Measurements from ENCODE around the gene SDHA. TPM values are rescaled to one million over a fixed set of nuclear protein-coding genes. Genes with fewer than 3 reads are reported as not detected.

Gene SDHA
- total RNA-seq, 1 experiment from 2014 or later = 163 TPM

DNA sequence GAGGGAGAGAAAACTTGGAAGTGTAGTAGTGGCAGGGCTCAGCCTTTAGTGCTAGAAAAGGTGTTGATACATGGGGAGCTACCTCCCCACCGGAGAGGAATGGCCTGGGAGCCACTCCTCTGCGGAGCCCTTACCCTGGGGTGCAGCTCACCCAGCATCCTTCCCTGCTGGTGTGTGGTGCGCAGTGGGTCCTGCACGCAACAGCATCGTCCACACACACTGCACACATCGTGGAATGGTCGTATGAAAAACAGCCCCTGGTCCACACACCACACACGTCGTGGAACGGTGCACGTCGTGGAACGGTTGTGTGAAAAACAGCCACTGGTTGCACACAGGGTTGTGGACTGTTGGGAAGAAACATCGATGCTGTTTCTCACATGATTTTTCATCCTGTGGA, 87.3 kb downstream of the SDHA start:
- Histone ChIP-seq H3K79me2 (ENCODE audit: low read length) (peaks cover 38% of the 10 kb centered on the region), H3F3A (ENCODE audit: low read length, unreplicated experiment) (peaks cover 5% of the 10 kb centered on the region), H3K27ac (ENCODE audit: low read length) (no peak overlapping the region), H3K9me2 (replicated peaks; ENCODE audit: low read length) (no peaks in the 10 kb centered on the region), H3K27me3 (ENCODE audit: low read length) (no peaks in the 10 kb centered on the region), H3K4me2 (ENCODE audit: low read length) (no peak overlapping the region), H3K9me3 (ENCODE audit: low read length) (no peaks in the 10 kb centered on the region), H3K9ac (ENCODE audit: low read length) (no peak overlapping the region), H4K20me1 (ENCODE audit: low read length) (no peaks in the 10 kb centered on the region), H2AFZ (ENCODE audit: low read length) (no peak overlapping the region), H3K36me3 (ENCODE audit: low read depth, low read length) (peaks cover 23% of the 10 kb centered on the region; the same call in 1 of the 2 replicates), H3K4me1 (ENCODE audit: insufficient read depth, low read length) (peaks cover 22% of the 10 kb centered on the region), H3K4me3 (ENCODE audit: low read length) (no peak overlapping the region)
- ChIA-PET CTCF (no interaction called here), POLR2A (ENCODE audit: unreplicated experiment) (no interaction called here)
- no TSS peak for BruUV-seq (replicated peaks)
- ATAC-seq (no peak), DNase-seq (no peak)
- intact Hi-C loops (cut with micrococcal nuclease) = no loop called here
- TF ChIP-seq, protein P1, sequence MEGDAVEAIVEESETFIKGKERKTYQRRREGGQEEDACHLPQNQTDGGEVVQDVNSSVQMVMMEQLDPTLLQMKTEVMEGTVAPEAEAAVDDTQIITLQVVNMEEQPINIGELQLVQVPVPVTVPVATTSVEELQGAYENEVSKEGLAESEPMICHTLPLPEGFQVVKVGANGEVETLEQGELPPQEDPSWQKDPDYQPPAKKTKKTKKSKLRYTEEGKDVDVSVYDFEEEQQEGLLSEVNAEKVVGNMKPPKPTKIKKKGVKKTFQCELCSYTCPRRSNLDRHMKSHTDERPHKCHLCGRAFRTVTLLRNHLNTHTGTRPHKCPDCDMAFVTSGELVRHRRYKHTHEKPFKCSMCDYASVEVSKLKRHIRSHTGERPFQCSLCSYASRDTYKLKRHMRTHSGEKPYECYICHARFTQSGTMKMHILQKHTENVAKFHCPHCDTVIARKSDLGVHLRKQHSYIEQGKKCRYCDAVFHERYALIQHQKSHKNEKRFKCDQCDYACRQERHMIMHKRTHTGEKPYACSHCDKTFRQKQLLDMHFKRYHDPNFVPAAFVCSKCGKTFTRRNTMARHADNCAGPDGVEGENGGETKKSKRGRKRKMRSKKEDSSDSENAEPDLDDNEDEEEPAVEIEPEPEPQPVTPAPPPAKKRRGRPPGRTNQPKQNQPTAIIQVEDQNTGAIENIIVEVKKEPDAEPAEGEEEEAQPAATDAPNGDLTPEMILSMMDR (conservative IDR thresholded peaks at IDR 0.05; ENCODE audit: low read depth, low read length) = no peak
- TF ChIP-seq EZH2 (IDR thresholded peaks at IDR 0.05; ENCODE audit: low read length, unreplicated experiment) (no peak), EZH2phosphoT487 (IDR thresholded peaks at IDR 0.05; ENCODE audit: borderline replicate concordance, low read length) (no peak)

DNA sequence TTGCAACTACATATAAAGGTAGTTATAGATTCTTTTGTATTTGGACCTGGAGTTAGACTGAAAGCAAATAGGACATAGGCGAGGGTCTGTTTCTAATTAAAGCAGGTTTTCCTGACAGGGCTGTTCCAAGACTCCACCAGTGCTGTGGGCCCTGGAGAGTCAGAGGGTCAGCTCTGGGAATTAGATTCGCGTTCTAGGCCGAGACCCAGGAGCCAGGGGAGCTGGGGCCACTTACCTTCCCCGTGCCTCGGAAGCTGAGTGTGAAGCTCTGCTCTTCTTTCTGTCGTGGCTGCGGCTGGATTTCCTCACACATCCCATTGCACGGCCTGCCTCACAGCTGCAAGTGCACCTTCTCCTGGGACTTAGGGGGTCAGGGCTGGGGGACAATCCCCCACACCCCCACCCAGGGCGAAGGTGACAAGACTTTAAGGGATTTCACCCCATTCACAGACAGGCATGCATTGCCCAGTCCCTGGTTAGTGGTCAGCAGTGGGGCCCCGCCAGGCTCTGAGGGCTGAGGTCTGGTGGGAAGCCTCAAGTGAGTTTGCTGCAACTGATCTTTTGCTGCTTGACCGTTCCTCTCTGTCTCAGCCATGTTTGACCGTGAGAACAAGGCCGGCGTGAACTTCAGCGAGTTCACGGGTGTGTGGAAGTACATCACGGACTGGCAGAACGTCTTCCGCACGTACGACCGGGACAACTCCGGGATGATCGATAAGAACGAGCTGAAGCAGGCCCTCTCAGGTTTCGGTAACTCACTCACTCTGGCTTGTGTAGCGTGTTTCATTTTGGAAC, 88.1 kb downstream of the SDHA start:
- no peak overlapping the region for H3K4me3 ChIP-seq (ENCODE audit: low read length)
- no peak overlapping the region for H3K4me2 ChIP-seq (ENCODE audit: low read length)
- no peaks in the 10 kb centered on the region for H3K9me3 ChIP-seq (ENCODE audit: low read length)
- BruUV-seq (replicated peaks) = no TSS peak
- peaks cover 7% of the 10 kb centered on the region for H3F3A ChIP-seq (ENCODE audit: low read length, unreplicated experiment)
- no peak overlapping the region for H3K27ac ChIP-seq (ENCODE audit: low read length)
- TF ChIP-seq EZH2 (IDR thresholded peaks at IDR 0.05; ENCODE audit: low read length, unreplicated experiment) (no peak), EZH2phosphoT487 (IDR thresholded peaks at IDR 0.05; ENCODE audit: borderline replicate concordance, low read length) (no peak)
- TF ChIP-seq, protein P1 (conservative IDR thresholded peaks at IDR 0.05; ENCODE audit: low read depth, low read length) = no peak
- no peak overlapping the region for H3K9ac ChIP-seq (ENCODE audit: low read length)
- H3K9me2 ChIP-seq (replicated peaks; ENCODE audit: low read length) = no peaks in the 10 kb centered on the region
- peaks cover 37% of the 10 kb centered on the region for H3K79me2 ChIP-seq (ENCODE audit: low read length)
- POLR2A ChIA-PET (ENCODE audit: unreplicated experiment) = no interaction called here
- DNase-seq = no peak
- no peaks in the 10 kb centered on the region for H3K27me3 ChIP-seq (ENCODE audit: low read length)
- CTCF ChIA-PET = no interaction called here
- no peak for ATAC-seq
- no peaks in the 10 kb centered on the region for H4K20me1 ChIP-seq (ENCODE audit: low read length)
- no peak overlapping the region for H2AFZ ChIP-seq (ENCODE audit: low read length)
- intact Hi-C loops (cut with micrococcal nuclease) = no loop called here
- H3K4me1 ChIP-seq (ENCODE audit: insufficient read depth, low read length) = peaks cover 30% of the 10 kb centered on the region
- H3K36me3 ChIP-seq (ENCODE audit: low read depth, low read length) = peaks cover 23% of the 10 kb centered on the region; the same call in 1 of the 2 replicates

Other genes with a start within 250 kb of the SDHA start
- gene PLEKHG4B, start 126.2 kb upstream of the SDHA start, total RNA-seq (2014; rRNA removed) = 1.2 and 1.4 TPM in 2 replicates
- not detected in 2 replicates for gene LRRC14B, start 26.8 kb upstream of the SDHA start, total RNA-seq (2014; rRNA removed)
- gene CCDC127, start 167 bp upstream of the SDHA start, total RNA-seq (2014; rRNA removed) = 4.1 and 5.4 TPM in 2 replicates
- gene PDCD6, start 53.3 kb downstream of the SDHA start, total RNA-seq (2014; rRNA removed) = 158 and 200 TPM in 2 replicates
- gene AHRR, start 103.4 kb downstream of the SDHA start, total RNA-seq (2014; rRNA removed) = 1.6 and 1.9 TPM in 2 replicates
- 31.3 and 42.1 TPM in 2 replicates for gene EXOC3, start 224.9 kb downstream of the SDHA start, total RNA-seq (2014; rRNA removed)